GM18505 (cell line): Measurements from ENCODE around the gene SSH2.
A peak's percentile ranks its signal among the peaks of the same experiment; 100 is the strongest.

ENCODE experiments used
- ATAC-seq: cut with Tn5 transposase; IDR thresholded peaks from one replicate; pipeline ENCODE4 v1.9.1; 2021; ENCODE audit not compliant: unreplicated experiment
- POLR2A ChIP-seq: IDR thresholded peaks from 4 replicates; pipeline ENCODE4 v1.6.1; 2011; ENCODE audit warnings: borderline replicate concordance; ENCODE audit not compliant: insufficient read depth, insufficient read length; ENCODE audit errors: extremely low read depth

Gene SSH2

DNA sequence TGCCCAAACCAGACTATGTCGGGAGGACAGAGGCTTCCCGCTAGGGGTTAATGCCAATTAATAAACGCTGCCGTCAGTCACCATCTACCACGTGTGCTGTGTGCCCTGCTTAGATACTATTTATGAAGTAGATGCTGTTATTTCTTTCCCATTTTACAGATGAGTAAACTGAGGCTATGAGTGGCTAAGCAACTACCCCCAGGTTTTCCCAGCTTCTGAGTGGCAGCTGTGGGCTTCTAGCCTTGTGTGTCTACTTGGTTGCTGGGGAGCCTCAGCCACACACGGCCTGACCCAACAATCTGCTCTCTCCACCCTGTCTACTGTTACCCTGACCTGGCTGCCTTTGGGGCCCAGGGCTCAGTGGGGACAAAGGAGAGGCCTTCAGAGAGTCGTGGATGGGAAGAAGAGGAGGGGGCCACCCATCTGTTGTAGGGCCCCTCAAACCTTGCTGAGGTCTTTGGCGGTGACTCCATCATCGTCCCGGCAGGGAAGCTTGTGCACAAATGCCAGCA lies 347.7 kb downstream of the SSH2 start:
- TF ChIP-seq POLR2A: no peak
- ATAC-seq: no peak

DNA sequence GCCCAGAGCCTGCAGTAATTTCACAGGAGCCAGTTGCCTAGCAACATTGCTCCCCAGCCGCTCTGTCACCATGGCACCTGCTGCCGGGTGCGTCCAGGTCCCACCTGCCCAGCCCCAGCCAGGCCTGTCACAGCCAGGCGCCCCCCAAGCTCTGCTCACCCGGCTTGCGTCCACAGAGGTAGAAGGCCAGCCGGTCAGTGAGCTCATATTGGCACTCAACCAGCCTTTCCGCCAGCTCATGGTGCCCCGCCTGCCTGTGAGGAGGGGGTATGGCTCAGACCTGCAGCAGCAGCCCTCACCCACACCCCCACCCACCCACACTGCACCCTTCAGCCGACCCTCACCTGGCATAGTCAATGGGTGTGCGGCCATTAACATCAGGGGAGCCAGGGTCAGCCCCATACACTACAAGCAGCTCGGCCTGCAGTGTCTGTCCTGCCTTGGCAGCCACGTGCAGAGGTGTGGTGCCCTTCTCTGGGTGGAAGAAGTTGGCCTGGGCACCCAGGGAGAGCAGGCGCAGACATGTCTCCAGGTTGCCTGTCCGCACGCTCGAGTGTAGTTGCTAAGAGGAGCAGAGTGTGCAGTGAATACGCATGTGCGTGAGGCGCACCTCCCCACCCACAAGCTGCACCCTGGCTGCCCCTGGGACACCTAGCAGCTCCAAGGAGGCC lies 348.3 kb downstream of the SSH2 start:
- no peak for TF ChIP-seq POLR2A

DNA sequence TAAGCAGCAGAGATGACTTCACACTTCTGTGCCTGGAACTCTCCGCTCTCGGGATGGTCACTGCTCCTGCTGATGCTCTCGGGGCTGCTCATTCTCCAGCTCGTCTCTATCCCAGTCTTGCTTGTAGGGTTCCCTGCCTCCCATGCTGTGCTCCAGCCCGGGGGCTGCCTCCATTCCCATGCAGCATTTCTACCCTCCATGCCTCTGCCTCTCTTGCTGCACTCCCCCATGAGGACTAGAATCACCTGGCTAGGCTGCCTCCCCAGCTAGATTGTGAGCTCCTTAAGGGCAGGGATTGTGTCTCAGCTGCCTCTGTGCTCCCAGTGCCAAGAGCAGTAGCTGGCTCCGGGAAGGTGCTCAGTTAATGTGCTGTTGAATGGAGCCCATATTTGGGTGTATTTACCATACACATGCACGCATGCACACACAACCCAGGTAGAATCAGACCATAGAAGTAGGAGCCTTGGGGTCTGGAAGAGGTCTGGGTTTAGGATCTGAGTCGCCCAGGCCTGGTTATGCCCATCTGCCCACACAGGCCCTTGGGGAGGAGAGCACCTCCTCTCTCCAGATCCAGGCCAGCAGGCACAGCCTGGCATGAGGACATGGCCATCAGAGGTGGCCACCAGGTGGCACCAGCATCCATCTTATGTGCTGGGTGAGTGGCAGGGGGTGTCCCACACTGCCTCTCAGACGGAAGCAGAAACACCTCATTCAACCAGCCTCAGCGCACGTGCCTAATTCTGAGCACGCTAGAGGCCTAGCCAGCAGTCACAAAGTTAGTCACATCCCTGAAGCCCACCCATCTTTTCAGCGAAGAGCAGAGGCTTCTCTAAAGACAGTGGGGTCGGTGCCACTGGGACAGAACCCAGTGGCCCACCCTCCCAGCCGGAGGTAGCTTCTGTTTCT lies 349.9 kb downstream of the SSH2 start:
- TF ChIP-seq POLR2A: no peak
- ATAC-seq: peak; percentile 69

More for the DNA sequence above, 348.3 kb downstream of the SSH2 start:
- ATAC-seq: no peak

DNA sequence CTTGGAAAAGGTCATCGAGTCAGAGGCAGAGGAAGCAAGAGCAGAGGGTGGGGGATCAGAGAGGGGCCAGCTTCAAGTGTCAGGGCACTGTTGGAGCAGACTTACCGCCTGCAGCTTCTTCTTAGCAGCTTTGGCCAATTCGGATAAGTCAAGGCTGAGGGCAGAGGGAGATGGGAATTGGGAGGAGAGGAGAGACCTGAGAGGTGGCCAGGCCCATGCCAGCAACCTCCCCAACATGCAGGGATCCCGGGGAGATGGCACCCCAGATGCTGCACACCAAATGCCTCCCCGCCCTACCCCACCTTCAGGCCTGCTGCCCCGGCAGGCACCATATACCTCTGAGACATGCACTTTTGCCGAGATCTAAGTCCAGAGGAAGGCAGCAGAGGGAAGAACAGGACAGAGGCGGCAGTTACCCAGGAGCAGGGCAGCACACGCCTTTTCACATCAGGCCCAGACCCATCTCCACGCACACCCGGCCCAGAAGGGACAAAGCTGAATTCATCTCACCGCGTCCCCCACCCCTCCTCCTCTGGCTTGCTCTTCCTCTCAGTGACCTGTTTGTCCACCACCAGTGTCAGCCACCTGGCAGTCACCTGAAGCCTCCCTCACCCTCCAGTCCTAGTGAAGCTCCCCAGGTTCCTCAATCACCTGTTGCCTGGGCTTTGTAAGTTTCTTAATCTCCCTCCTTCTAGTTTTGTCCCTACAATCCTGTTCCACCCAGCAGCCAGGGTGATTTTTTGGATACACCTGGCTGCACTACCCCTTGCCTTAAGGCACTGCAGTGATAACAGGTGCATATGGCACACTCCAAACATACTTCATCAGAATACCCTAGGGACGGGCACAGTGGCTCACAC lies 351.2 kb downstream of the SSH2 start:
- no peak for TF ChIP-seq POLR2A

DNA sequence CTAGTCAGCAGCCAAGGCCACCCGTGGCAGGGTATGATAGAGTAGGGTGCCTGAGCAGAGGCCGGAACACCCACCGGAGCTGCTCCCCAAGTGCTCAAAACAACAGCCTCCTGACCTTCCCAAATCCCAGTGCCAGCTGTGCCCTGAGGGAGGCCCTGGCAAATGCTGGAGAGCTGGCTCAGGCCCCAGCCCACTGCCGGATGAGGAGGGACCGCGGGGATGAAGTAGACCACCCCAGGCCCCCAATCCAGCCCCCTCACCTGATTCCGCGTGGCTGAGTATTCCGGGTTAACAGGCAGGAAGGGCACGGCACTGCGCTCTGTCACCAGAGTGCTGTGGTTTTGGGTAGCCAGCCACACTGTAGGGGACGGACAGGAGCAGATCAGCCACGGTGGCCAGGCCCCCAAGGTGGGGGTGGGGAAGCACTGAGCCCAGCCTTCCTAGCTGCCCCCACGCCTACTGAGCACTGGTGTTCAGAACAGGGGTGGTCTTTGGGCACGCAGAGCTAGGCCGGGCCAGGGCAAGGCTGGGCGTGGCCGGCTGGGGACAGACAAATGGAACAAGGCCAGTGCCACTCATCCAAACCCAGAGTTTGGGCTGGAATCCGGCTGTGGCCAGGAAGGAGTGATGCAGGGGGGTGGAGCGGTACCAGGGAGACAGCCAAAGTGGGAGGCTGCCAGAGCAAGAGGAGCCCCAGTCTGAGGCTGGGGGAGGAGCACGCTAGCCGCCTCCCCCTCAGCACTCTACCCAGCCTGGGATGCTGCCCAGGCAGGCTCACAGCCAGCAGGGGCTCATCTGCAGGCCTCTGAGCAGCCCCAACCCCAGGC lies 352.4 kb downstream of the SSH2 start:
- ATAC-seq: no peak
- TF ChIP-seq POLR2A: no peak

More for the DNA sequence above, 351.2 kb downstream of the SSH2 start:
- no peak for ATAC-seq

DNA sequence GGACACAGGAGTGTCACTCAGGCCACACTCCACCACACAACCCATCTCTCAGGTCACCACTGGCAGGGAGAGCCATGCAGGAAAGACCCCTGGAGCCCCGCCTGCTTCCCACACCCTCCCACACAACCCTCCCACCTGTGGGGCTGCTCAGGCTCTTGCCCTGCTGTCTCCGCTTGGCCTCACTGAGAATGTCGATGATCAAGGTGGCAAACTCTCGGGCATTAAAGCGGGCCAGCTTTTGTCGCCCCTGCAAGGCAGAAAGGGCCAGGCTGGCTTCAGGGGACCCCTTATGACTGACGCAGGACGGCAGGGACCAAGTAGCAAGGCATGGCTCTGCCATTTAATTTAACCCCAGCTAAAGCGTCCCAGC lies 353.0 kb downstream of the SSH2 start:
- TF ChIP-seq POLR2A: no peak
- no peak for ATAC-seq

DNA sequence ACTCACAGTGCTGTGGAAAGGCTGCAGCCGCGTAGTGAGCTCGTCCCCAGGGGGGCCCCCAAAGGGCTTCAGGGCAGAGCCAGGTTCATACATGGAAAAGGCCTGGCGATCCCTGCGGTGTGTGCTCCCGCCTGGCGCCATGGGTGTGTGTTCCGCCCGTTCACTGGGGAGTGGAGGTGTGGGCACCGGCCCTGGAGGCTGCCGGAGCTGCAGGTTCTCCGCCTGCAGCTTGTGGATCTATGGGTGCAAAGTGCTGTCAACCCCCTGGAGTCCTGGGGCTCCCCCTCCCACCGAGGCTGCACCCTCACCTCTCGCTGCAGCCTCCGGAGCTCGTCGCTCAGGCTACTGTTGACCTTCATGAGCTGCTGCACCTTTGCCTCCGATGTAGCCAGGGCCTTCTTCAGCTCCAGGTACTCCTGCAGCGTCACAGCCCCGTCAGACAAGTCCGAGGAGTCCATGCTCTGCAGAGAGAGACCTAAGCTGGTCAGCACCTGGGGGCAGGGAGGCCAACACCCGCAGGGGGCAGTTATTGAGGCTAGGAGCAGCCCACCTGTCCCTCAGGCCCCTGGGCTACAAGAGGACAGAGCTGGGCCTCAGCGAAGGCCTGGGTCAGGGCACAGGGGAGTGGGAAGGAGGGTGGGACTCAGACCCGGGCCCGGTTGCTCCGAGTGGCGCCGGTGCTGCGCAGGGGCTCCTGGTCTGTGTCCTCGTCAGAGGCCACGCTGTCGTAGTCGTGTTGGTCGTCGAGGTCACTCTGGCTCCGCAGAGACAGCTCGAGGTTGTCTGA lies 353.6 kb downstream of the SSH2 start:
- ATAC-seq: no peak
- no peak for TF ChIP-seq POLR2A
